Myocyte (in vitro differentiated cells): Measurements from ENCODE around the gene NT5C1A. TPM values are rescaled to one million over a fixed set of nuclear protein-coding genes. Genes with fewer than 3 reads are reported as not detected.

Experiments
- DNase-seq: peaks from one replicate; pipeline ENCODE4 v3.0.0-alpha.2; 2012; ENCODE audit warnings: low read depth
- total RNA-seq: library from RNA; depleted of rRNA; stranded (reverse); fragments of >200 nt; gene quantifications from 2 replicates; pipeline ENCODE4 v1.2.3, GENCODE V29; 2014

NT5C1A gene
- total RNA-seq, 1 donor from 2014 or later, result 4.8 TPM

DNA sequence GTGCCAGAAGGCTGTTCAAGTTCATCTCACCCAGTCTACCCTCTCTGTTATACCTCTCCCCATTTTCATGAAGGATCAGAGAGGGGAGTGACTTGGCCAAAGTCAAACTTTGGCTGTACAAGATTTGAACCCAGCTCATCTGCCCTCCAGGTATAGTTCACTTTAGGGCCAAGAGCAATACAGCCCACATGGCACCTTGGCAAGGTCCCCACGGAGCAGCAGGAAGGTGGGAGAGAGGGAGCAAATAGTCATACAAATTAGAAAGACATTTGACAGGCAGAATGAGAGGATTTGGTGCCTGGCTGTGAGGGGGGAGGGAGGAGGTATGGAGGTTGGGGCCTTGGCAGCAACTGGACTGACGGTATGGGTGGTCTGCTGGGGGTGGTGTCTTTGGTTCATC is 18.3 kb upstream of the NT5C1A start:
- DNase-seq, result no peak

GRCh38 chr1:39689635-39690034 is 17.7 kb upstream of the NT5C1A start:
- DNase-seq, result no peak

- DNase-seq, result no peak
Measured at GRCh38 chr1:39689214-39689613, 17.3 kb upstream of the NT5C1A start.

GRCh38 chr1:39688706-39689105 is 16.8 kb upstream of the NT5C1A start:
- no peak for DNase-seq

GRCh38 chr1:39687243-39687642 is 15.3 kb upstream of the NT5C1A start:
- no peak for DNase-seq

- no peak for DNase-seq
Measured at GRCh38 chr1:39685071-39685470, 13.2 kb upstream of the NT5C1A start.

GRCh38 chr1:39684313-39684664 is 12.4 kb upstream of the NT5C1A start:
- no peak for DNase-seq

DNA sequence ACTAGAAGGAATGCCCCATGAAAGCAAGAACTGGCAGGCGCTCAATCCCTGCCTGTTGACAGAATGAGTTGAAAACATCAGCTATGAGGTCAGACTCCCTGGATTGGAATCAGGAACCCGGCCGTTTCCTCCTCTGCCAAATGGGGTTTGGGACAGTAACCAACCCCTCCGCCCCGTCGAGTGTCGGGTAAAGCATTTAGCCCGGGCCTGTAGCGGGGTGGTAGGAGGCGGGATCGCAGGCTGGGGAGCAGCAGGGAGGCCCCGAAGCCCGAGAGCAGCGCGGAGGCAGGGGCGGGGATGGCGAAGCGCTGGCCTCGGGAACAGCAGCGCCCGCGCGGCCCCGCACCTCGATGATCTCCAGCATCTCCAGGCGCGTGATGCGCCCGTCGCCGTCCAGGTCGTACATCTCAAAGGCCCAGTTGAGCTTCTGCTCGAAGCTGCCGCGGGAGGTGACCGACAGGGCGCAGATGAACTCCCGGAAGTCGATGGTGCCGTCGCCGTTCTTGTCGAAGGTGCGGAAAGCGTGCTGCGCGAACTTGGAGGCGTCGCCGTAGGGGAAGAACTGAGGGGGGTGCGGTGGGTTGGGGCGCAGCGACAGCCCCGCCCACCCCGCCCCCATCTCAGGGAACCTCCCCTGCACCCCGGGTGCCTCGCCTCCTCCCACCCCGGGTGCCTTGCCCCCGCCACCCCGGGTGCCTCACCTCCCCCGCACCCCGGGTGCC is 11.8 kb upstream of the NT5C1A start:
- DNase-seq, result no peak

GRCh38 chr1:39681999-39682398 is 10.1 kb upstream of the NT5C1A start:
- no peak for DNase-seq

GRCh38 chr1:39681294-39681693 is 9.4 kb upstream of the NT5C1A start:
- DNase-seq, result no peak

DNA sequence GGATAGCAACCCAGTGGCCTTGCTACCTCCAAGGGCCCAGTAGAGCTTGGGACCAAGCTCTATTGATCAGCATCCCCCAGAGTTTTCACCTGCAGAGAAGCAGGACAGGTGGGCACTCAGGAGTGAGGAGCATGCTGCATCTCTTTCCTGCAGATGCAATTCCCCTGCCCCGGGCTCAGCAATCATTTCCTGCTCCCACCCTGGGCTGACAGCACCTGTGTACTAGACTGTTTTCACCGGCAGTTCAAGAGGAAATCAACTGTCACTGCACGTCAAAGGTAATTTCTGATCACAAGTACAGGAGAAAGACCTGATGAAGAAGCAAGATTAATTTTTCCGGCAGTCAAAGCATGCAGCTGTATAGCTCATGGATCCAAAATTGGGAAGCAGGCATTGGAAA is 8.8 kb upstream of the NT5C1A start:
- no peak for DNase-seq

DNA sequence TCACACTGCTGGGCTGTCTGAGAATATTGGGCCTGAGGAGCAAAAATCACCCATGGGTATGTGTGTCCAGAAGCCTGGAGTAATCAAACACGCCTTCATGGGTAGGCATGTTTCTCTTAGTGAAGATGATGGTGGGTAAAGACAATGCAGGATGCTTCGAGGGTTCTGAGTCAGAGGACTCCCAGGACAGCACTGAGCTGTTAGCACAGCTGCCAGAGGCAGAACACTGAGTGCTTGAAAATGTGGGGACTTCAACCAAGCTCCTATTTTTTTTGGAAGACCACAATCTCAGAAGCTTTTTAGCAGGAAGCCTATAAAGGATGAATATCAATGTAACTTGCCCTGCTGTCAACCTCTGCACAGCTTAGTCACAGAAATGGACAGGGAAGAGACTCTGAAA is 7.9 kb upstream of the NT5C1A start:
- peak; percentile 32 for DNase-seq

DNA sequence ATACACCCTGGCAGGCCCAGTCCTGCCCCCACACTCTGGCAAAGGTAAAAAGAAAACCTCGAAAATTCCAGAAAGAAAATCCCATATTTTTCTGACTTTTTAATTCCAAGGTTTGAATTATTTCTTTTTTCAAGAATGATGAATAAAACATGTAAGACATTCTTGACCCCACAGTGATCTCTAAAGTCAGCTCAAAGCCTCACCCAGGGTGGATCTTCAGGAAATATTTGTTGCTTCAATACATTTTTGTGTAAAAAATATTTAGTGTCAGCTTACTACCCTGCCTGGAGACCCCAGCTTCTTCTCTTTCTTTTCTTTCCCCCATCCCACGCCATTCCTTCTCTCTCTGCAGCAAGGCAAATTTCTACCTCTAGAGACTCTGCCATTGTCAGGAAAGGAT is 7.0 kb upstream of the NT5C1A start:
- DNase-seq, result no peak

GRCh38 chr1:39677645-39678044 is 5.7 kb upstream of the NT5C1A start:
- DNase-seq, result no peak

GRCh38 chr1:39676948-39677548 is 5.1 kb upstream of the NT5C1A start:
- DNase-seq, result peak; percentile 43

DNA sequence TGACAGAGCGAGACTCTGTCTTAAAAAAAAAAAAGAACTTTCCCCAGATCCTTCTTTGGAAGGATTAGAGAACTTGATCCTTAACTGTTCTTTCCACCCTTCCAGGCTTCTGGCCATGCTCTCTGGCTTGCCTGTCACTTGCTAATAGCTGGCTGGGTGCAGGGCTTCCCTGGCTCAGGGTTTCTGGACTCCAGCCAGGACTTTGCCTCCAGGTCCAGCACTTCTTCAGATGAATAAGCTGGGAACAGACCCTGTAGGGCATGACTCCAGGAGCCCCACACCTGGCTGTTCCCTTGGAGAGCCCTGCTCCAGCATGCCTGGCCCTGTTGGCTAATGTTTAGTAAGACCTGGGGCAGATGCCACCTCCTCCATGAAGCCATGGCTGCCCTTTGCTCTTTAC is 3.3 kb upstream of the NT5C1A start:
- DNase-seq, result no peak

DNA sequence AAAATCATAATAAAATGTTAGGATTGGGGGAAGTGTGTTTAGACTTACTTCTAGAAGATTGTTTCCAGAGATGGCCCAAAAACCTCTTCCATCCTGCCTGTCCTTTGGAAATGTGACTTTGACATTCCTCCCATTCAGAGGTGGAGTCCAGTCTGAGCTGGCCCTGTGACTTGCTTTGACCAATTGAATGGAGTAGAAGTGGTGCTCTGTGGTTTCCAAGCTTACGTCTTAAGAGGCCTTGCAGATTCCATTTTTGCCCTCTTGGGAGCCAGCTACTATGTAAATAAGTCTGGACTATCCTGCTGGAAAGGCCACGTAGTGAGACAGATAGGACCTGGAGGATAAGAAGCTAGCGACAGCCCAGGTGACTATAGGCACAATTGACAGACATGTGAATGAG is 1.3 kb upstream of the NT5C1A start:
- DNase-seq, result no peak

- no peak for DNase-seq
Measured at GRCh38 chr1:39672551-39672947, 642 bp upstream of the NT5C1A start.

DNA sequence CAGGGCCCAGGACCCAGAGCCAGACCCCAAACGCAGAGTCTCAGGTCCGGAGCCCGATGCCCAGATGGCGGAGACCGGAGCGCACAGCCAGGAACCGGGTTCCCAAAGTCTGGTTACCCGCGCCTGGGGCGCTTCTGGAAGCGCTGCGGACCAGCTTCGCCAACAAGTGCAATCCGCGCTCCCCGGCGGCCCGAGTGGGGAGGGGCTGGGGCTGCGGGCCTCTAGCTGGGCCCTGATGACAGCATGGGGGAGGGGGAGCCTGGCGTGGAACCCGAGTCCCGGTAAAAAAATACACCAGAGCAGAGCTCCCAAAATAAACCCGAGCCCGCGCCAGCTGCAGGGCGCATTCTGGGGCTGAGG is 494 bp downstream of the NT5C1A start:
- DNase-seq, result peak; percentile 72

DNA sequence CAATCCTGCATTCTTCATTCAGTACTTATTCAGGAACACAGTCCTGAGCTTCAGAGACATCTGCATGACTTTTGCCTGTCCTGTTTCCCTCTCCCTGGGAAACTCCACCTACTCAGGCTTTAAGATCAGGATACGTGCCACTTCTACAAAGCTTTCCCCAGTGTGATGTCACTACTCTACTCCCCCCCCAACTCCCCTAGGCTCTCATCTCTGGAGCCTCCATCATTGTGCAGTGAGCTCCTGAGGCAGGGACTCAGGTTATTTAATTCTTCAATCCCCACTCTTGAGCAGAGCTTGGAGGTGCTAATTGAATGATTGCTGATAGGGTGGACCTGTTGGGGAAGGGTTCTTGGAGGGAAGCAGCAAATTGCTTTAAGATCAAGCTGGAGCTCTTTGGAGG is 1.2 kb downstream of the NT5C1A start:
- no peak for DNase-seq

DNA sequence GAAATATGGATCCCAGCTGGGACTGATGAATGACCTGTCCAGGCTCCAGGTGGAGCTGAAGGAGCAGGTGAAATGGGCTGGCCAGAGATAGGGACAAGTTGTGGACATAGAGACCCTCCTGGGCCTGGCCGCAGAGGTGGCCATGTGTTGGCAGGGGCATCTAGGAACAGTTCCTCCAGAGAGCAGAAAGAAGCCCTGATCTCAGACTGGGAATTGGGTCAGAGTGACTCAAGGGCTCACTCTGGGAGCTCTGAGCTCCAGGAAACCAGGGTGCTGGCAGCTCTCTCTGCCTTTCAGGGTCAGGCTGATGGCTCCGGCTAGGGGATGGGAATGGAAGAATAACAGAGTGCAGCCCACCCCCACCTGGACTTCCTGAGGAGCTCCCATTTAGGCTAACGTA is 3.0 kb downstream of the NT5C1A start:
- DNase-seq, result no peak

DNA sequence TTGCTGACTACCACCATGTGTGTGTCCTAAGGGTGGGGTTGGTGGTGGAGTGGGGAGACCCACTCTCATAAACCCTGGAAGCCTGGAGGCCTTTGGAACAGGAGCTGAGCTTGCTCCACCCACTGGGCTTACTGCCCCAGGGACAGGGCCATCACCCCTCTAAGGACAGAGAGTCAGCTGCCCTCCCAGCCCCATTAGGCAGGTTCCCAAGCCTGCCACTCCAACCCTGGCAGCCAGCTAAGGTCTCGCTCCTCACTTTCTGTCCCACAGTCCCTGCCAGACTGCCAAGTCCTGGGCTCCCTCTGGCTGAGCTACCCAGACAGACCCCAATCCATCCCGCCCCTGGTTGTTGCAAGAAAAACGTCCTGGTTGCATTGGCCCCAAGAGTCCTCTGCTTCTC is 3.8 kb downstream of the NT5C1A start:
- DNase-seq, result no peak

DNA sequence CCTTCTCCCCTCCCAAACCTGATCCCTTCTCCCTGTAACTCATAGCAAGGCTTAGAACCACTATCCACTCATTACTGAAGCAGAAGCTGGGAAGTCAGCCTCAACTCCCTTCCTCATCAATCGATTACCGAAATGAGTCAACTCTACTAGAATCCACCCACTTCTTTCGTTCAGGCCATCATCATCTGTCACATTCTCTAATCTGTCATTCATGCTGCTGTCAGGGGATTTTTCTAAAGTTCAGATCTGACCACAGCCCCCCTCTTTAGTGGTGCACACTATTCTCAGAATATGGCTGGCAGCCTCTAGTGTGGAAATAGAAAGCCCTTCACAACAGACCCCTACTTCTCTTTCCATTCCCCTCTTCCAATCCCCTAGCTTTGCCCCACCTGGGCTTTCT is 5.1 kb downstream of the NT5C1A start:
- no peak for DNase-seq

- no peak for DNase-seq
Measured at GRCh38 chr1:39663559-39663958, 8.3 kb downstream of the NT5C1A start.
